Measurements from ENCODE around the gene PSME1. TPM values are rescaled to one million over a fixed set of nuclear protein-coding genes. Genes with fewer than 3 reads are reported as not detected.

The PSME1 gene
- total and polyA plus RNA-seq, 2 of the 4 experiments (the other 2 are of a cell fraction), result 42.8 to 106 TPM

GRCh38 chr14:24179961-24180796, 44.2 kb downstream of the PSME1 start:
- Histone ChIP-seq H2AK5ac (ENCODE audit: low read depth, low read length) (0 out of 2 replicates have a peak overlapping the region, but pooled peaks have one; percentile 3), H3K36me3 (ENCODE audit: control insufficient read depth, insufficient read depth, low read length) (peaks cover 74% of the 10 kb centered on the region), H2AK9ac (replicated peaks; ENCODE audit: low read depth, low read length, poor library complexity) (peak overlapping the region; percentile 79), H2BK120ac (ENCODE audit: low read depth, low read length) (no peak overlapping the region), H3K23ac (ENCODE audit: low read depth, low read length) (no peak overlapping the region), H3K4me1 (ENCODE audit: control insufficient read depth, insufficient read depth, low read length) (peaks cover 2% of the 10 kb centered on the region; the same call in 1 of the 2 replicates), H4K91ac (ENCODE audit: insufficient read depth, low read depth, low read length) (no peak overlapping the region), H4K8ac (ENCODE audit: low read depth in 2 of 2, low read length in 2 of 2) (no peak overlapping the region), H3K79me1 (ENCODE audit: low read depth in 1 of 2, low read length in 2 of 2) (peaks cover 0 to 5% of the 10 kb centered on the region in 2 experiments; a peak in 1 of 4 replicates), H3K4me2 (ENCODE audit: low read depth, low read length) (no peak overlapping the region), H3K27ac (ENCODE audit: insufficient read depth, low read length) (peak overlapping the region; percentile 34; the same call in 1 of the 2 replicates), H3K9ac (ENCODE audit: low read depth, low read length) (no peak overlapping the region), H3K27me3 (ENCODE audit: control insufficient read depth, insufficient read depth, low read length) (no peaks in the 10 kb centered on the region), H4K5ac (ENCODE audit: low read depth, low read length) (no peak overlapping the region), H3K9me3 (ENCODE audit: control insufficient read depth, insufficient read depth, low read length) (no peaks in the 10 kb centered on the region), H2BK20ac (ENCODE audit: low read depth, low read length) (no peak overlapping the region), H2BK5ac (ENCODE audit: low read depth, low read length, poor library complexity, severe bottlenecking) (no peak overlapping the region), H4K20me1 (ENCODE audit: insufficient read depth, low read length) (no peaks in the 10 kb centered on the region), H2AFZ (replicated peaks; ENCODE audit: low read length, poor library complexity) (peak overlapping the region; percentile 46), H3K14ac (replicated peaks; ENCODE audit: low read depth, low read length) (no peak overlapping the region), H3K56ac (ENCODE audit: extremely low read depth, insufficient read depth, low read length) (no peak overlapping the region), H3K4ac (ENCODE audit: low read depth, low read length) (no peak overlapping the region), H3K18ac (ENCODE audit: low read depth, low read length) (no peak overlapping the region), H2BK15ac (ENCODE audit: low read depth, low read length) (no peak overlapping the region), H3K9me1 (ENCODE audit: insufficient read depth, low read length) (no peaks in the 10 kb centered on the region), H3K4me3 (ENCODE audit: insufficient read depth, low read depth, low read length) (no peak overlapping the region)
- in situ Hi-C loops (cut with MboI; ENCODE audit: low sequenced_read_pairs), result no loop called here
- DNase-seq (peak; percentile 90), ATAC-seq (ENCODE audit: low read depth) (peak; percentile 81)
- intact Hi-C loops (cut with micrococcal nuclease), result no loop called here
- 91% methylated on average over 6 of the region's 18 CpGs; no CpG with 5 or more reads in 1 of the 2 experiments for WGBS, 2 experiments (ENCODE audit: extremely low coverage in 2 of 2, insufficient read length in 1 of 2)
- dilution Hi-C loops (cut with HindIII; ENCODE audit: low sequenced_read_pairs, unreplicated experiment), result no loop called here
- no TSS peak for BruUV-seq (replicated peaks)
- TF ChIP-seq SMC3 (IDR thresholded peaks at IDR 0.05; ENCODE audit: low read depth, low read length) (no peak), USF2 (IDR thresholded peaks at IDR 0.05; ENCODE audit: low read depth, low read length) (no peak), RAD21 (IDR thresholded peaks at IDR 0.05; ENCODE audit: low read length) (no peak), MXI1 (IDR thresholded peaks at IDR 0.05; ENCODE audit: borderline replicate concordance, low read depth, low read length) (no peak), FOS (IDR thresholded peaks at IDR 0.05; ENCODE audit: low read depth, low read length) (no peak), CTCF (conservative IDR thresholded peaks at IDR 0.05; ENCODE audit: low read depth, low read length) (no peak), MAZ (IDR thresholded peaks at IDR 0.05; ENCODE audit: borderline replicate concordance, low read depth, low read length) (no peak), BHLHE40 (IDR thresholded peaks at IDR 0.05; ENCODE audit: low read depth, low read length) (no peak), MAFK (IDR thresholded peaks at IDR 0.05; ENCODE audit: low read depth, low read length) (no peak), RFX5 (IDR thresholded peaks at IDR 0.05; ENCODE audit: low read depth, low read length) (no peak), POLR2A (IDR thresholded peaks at IDR 0.05; ENCODE audit: low read depth, low read length) (no peak), CEBPB (IDR thresholded peaks at IDR 0.05; ENCODE audit: low read depth, low read length) (no peak)
- POLR2A ChIA-PET (ENCODE audit: unreplicated experiment), result interaction anchor here (0.6 kb wide), 1 partner anchor 9 kb away, joined by 3 read pairs; no protein-coding TSS in a partner anchor
- CTCF ChIA-PET, result interaction anchor here (0.5 to 1.1 kb wide), 2 partner anchors 11 to 1153 kb away, joined by 4 to 5 read pairs; no protein-coding TSS in a partner anchor

Data from IMR-90 (cell line).